Measurements from ENCODE around the gene CABP4. TPM values are rescaled to one million over a fixed set of nuclear protein-coding genes. Genes with fewer than 3 reads are reported as not detected.

CABP4 gene
- total RNA-seq (2021; fragmentation: NEBNext Ultra II Directional; extraction: Animal tissue kit (Norgen Biotek cat#: 25700)): not detected
- long read RNA-seq: 0 reads

GRCh38 chr11:67455054-67455453, at the start of gene CABP4:
CABP4 (plus strand) TSS chr11:67455354; CDS start chr11:67455424, 70 bp downstream.
- H3K27me3 Mint-ChIP-seq (ENCODE audit: insufficient read depth): peaks cover 12% of the 10 kb centered on the region
- H3K36me3 Mint-ChIP-seq (ENCODE audit: low read depth): no peaks in the 10 kb centered on the region
- TF ChIP-seq, protein P1, sequence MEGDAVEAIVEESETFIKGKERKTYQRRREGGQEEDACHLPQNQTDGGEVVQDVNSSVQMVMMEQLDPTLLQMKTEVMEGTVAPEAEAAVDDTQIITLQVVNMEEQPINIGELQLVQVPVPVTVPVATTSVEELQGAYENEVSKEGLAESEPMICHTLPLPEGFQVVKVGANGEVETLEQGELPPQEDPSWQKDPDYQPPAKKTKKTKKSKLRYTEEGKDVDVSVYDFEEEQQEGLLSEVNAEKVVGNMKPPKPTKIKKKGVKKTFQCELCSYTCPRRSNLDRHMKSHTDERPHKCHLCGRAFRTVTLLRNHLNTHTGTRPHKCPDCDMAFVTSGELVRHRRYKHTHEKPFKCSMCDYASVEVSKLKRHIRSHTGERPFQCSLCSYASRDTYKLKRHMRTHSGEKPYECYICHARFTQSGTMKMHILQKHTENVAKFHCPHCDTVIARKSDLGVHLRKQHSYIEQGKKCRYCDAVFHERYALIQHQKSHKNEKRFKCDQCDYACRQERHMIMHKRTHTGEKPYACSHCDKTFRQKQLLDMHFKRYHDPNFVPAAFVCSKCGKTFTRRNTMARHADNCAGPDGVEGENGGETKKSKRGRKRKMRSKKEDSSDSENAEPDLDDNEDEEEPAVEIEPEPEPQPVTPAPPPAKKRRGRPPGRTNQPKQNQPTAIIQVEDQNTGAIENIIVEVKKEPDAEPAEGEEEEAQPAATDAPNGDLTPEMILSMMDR (IDR thresholded peaks at IDR 0.05): no peak
- no peaks in the 10 kb centered on the region for H3K4me1 Mint-ChIP-seq (ENCODE audit: low read depth)
- H3K4me3 Mint-ChIP-seq: no peak within 1 kb of the TSS
- no peaks in the 10 kb centered on the region for H3K9me3 Mint-ChIP-seq
- DNase-seq: no peak
- H3K27ac Mint-ChIP-seq: no peak within 1 kb of the TSS

DNA sequence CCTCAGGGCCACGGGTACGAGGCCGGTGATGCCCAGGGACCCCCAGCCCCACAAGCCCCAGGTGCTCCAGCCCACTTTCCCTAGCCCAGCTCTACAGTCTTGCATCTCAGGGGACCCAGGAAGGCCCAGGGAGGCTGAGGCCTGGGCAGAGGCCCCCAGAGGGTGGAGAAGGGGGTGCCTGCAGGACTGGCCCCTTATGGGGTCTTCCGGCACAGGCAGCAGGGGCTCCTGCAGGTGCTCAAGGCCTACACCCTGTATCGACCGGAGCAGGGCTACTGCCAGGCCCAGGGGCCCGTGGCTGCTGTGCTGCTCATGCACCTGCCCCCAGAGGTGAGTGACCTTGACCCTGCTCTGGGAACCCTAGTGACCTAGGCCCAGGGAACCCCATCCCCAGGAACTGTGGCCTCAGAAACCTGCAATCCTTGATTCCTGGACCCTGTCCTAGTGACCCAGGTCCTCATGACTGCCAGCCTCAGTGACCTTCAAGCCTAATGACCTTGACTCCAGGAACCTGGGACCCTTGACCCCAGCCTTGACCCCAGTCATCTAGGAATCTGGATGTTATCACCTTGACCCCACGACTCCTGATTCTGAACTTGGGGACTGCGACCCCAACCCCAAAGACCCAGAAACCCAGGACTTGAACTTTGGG, 49.3 kb upstream of the CABP4 start:
- Mint-ChIP-seq H3K4me1 (ENCODE audit: low read depth) (0 out of 2 replicates have a peak, but pooled peaks cover under 1% of the 10 kb centered on the region), H3K27me3 (ENCODE audit: insufficient read depth) (peaks cover 13% of the 10 kb centered on the region), H3K27ac (no peak overlapping the region), H3K36me3 (ENCODE audit: low read depth) (no peaks in the 10 kb centered on the region), H3K9me3 (no peaks in the 10 kb centered on the region), H3K4me3 (no peak overlapping the region)
- TF ChIP-seq, protein P1 (IDR thresholded peaks at IDR 0.05): no peak
- no peak for DNase-seq

DNA sequence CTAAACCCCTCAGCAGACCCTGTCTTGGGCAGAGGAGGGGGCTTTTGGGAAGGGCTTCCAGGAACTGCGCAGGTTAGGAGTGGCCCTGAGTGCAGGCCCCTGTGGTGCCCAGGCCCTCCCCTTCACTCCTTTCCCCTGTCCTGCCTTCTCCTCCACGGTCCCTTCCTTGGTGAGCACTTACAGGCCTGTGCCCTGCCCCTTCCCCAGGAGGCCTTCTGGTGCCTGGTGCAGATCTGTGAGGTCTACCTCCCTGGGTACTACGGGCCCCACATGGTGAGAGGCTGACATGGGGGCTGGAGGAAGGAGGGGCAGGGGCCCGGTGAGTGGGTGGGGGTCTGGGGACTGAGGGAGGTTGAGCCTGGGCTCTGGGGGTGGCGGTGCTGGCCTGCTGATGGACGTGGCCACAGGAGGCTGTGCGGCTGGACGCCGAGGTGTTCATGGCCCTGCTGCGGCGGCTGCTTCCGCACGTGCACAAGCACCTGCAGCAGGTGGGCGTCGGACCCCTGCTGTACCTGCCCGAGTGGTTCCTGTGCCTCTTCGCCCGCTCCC, 48.7 kb upstream of the CABP4 start:
- Mint-ChIP-seq H3K27me3 (ENCODE audit: insufficient read depth) (peaks cover 14% of the 10 kb centered on the region), H3K4me3 (no peak overlapping the region), H3K9me3 (no peaks in the 10 kb centered on the region), H3K27ac (no peak overlapping the region), H3K36me3 (ENCODE audit: low read depth) (no peaks in the 10 kb centered on the region), H3K4me1 (ENCODE audit: low read depth) (no peaks in the 10 kb centered on the region)
- DNase-seq: no peak
- TF ChIP-seq, protein P1 (IDR thresholded peaks at IDR 0.05): no peak

DNA sequence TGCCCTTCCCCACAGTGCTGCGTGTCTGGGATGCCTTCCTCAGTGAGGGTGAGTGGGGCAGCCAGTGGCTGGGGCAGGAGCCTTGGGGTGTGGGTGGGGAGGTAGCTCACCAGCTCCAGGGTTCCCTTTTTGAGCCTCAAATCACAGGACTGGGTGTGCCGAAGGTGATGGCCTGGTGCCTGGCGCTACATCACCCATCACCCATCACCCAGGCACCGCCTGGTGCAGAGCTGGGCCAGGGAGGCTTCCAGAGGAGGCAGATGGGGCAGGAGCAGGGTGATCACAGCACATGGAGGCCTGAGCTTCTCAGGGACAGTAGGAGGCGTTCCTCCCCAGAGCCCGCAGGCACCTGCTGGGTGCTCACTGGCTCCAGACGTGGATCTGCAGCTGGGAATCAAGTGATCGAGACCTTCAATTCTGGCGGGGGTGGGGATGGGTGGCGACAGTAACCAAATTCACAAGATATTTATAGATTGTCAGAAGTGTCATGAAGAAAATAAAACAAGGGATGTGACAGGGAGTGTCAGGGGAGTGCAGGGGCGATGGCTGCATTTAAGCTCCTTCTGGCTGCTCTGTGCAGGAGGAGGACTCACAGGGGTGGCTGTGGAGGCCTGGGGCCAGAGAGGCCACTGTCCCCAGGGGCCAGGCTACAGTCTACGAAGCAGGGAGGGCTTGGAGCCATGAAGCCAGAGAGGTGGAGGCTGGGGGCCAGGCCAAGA, 48.0 kb upstream of the CABP4 start:
- Mint-ChIP-seq H3K36me3 (ENCODE audit: low read depth) (no peaks in the 10 kb centered on the region), H3K4me1 (ENCODE audit: low read depth) (no peaks in the 10 kb centered on the region), H3K27me3 (ENCODE audit: insufficient read depth) (peaks cover 18% of the 10 kb centered on the region), H3K9me3 (no peaks in the 10 kb centered on the region), H3K4me3 (no peak overlapping the region), H3K27ac (no peak overlapping the region)
- DNase-seq: no peak
- TF ChIP-seq, protein P1 (IDR thresholded peaks at IDR 0.05): no peak; the same call in 1 of the 2 replicates

DNA sequence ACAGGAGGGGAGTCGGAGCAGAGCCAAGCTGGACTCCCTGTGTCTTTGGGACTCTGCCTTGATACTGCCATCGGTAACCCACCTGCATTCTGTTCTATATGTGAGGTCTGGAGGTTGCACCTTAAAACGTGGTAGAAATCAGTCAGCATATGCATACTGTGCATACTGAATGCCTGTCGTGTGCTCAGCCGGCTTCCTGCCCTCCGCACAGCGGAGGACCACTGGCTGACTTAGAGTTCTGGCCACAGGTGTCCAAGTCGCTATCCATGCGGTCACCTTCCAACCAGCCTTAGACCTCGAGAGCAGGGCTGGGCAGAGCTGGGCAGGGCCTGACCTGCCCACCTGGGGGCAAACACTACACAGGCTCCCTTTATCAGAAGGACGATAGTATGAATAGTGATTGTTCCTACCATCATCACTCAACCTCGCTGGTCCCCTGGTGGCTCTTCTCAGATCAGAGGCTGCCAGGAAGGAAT, 47.4 kb upstream of the CABP4 start:
- Mint-ChIP-seq H3K9me3 (no peaks in the 10 kb centered on the region), H3K27ac (no peak overlapping the region), H3K36me3 (ENCODE audit: low read depth) (no peaks in the 10 kb centered on the region), H3K27me3 (ENCODE audit: insufficient read depth) (peaks cover 19% of the 10 kb centered on the region), H3K4me1 (ENCODE audit: low read depth) (no peaks in the 10 kb centered on the region), H3K4me3 (no peak overlapping the region)
- TF ChIP-seq, protein P1 (IDR thresholded peaks at IDR 0.05): no peak
- DNase-seq: no peak

Data from HFFc6 (cell line).